HG03095 (cell line): Measurements from ENCODE around the gene DNAJA3.
"Not testable (repeated sequence)": the region's sequence is repeated elsewhere in the genome, so short reads cannot be mapped to it uniquely, and the experiment has no call there.

Source experiments
- ATAC-seq: cut with Tn5 transposase; IDR thresholded peaks from one replicate; pipeline ENCODE4 v1.9.1; 2021; ENCODE audit warnings: moderate library complexity; ENCODE audit not compliant: unreplicated experiment

Gene DNAJA3

GRCh38 chr16:4386951-4387565 is 38.6 kb upstream of the DNAJA3 start:
- ATAC-seq, result no peak

GRCh38 chr16:4387781-4388180 is 37.9 kb upstream of the DNAJA3 start:
- ATAC-seq, result no peak

- no peak for ATAC-seq
Measured at GRCh38 chr16:4388271-4389021, 37.2 kb upstream of the DNAJA3 start.

- no peak for ATAC-seq
Measured at GRCh38 chr16:4389051-4389955, 36.4 kb upstream of the DNAJA3 start.

- no peak for ATAC-seq
Measured at GRCh38 chr16:4390266-4391260, 35.1 kb upstream of the DNAJA3 start.

GRCh38 chr16:4391631-4392381 is 33.9 kb upstream of the DNAJA3 start:
- no peak for ATAC-seq

GRCh38 chr16:4392382-4393239 is 33.1 kb upstream of the DNAJA3 start:
- ATAC-seq, result no peak

- no peak for ATAC-seq
Measured at GRCh38 chr16:4393240-4393600, 32.4 kb upstream of the DNAJA3 start.

- not testable (repeated sequence) for ATAC-seq
Measured at GRCh38 chr16:4393850-4394249, 31.8 kb upstream of the DNAJA3 start.

- no peak for ATAC-seq
Measured at GRCh38 chr16:4395055-4395726, 30.5 kb upstream of the DNAJA3 start.

GRCh38 chr16:4399001-4399730 is 26.5 kb upstream of the DNAJA3 start:
- ATAC-seq, result no peak

GRCh38 chr16:4401094-4401501 is 24.6 kb upstream of the DNAJA3 start:
- ATAC-seq, result no peak

- ATAC-seq, result no peak
Measured at GRCh38 chr16:4401510-4401909, 24.2 kb upstream of the DNAJA3 start.

GRCh38 chr16:4402439-4403132 is 23.1 kb upstream of the DNAJA3 start:
- ATAC-seq, result no peak

GRCh38 chr16:4403133-4403949 is 22.3 kb upstream of the DNAJA3 start:
- ATAC-seq, result no peak
